Osteocyte (in vitro differentiated cells): ENCODE measurements around the gene VWF. TPM values are rescaled to one million over a fixed set of nuclear protein-coding genes. Genes with fewer than 3 reads are reported as not detected.
"Not testable (repeated sequence)": the region's sequence is repeated elsewhere in the genome, so short reads cannot be mapped to it uniquely, and the experiment has no call there.

ENCODE experiments used
- DNase-seq: peaks from one replicate; pipeline ENCODE4 v3.0.0; 2021; ENCODE audit warnings: mixed read lengths; ENCODE audit not compliant: unreplicated experiment; ENCODE audit errors: extremely low spot score
- H3K27ac Mint-ChIP-seq: one replicate; pipeline ENCODE4 v1.8.0; 2021; ENCODE audit warnings: mild to moderate bottlenecking, mixed read lengths; ENCODE audit not compliant: unreplicated experiment
- H3K27me3 Mint-ChIP-seq: one replicate; pipeline ENCODE4 v1.8.0; 2021; ENCODE audit warnings: mixed read lengths; ENCODE audit not compliant: unreplicated experiment
- H3K36me3 Mint-ChIP-seq: one replicate; pipeline ENCODE4 v1.8.0; 2021; ENCODE audit warnings: mixed read lengths; ENCODE audit not compliant: unreplicated experiment
- H3K4me1 Mint-ChIP-seq: one replicate; pipeline ENCODE4 v1.8.0; 2021; ENCODE audit warnings: mixed read lengths; ENCODE audit not compliant: unreplicated experiment
- H3K4me3 Mint-ChIP-seq: one replicate; pipeline ENCODE4 v1.8.0; 2021; ENCODE audit warnings: mild to moderate bottlenecking, moderate library complexity, mixed read lengths; ENCODE audit not compliant: unreplicated experiment
- H3K9me3 Mint-ChIP-seq: one replicate; pipeline ENCODE4 v1.8.0; 2021; ENCODE audit warnings: mixed read lengths; ENCODE audit not compliant: unreplicated experiment
- CTCF ChIP-seq: fragments of 200-600 bp; sonication (generic); IDR thresholded peaks from 2 replicates; pipeline ENCODE4 v1.5.0; 2021; ENCODE audit warnings: antibody characterized with exemption, mild to moderate bottlenecking, moderate library complexity
- total RNA-seq: library from RNA; stranded (reverse); gene quantifications from 2 replicates; pipeline ENCODE4 v1.2.1, GENCODE V29; 2021

Gene VWF
- total RNA-seq, 1 donor from 2014 or later, result 0.13 TPM

GRCh38 chr12:6154730-6155459 is 30.4 kb upstream of the VWF start:
- no peak for DNase-seq
- H3K36me3 Mint-ChIP-seq, result no peaks in the 10 kb centered on the region
- no peaks in the 10 kb centered on the region for H3K9me3 Mint-ChIP-seq
- H3K27me3 Mint-ChIP-seq, result no peaks in the 10 kb centered on the region
- no peak for TF ChIP-seq CTCF
- H3K4me1 Mint-ChIP-seq, result peaks cover 11% of the 10 kb centered on the region
- no peak overlapping the region for H3K4me3 Mint-ChIP-seq
- H3K27ac Mint-ChIP-seq, result no peak overlapping the region

- not testable (repeated sequence) for H3K4me3 Mint-ChIP-seq, H3K4me1 Mint-ChIP-seq, DNase-seq, H3K9me3 Mint-ChIP-seq, H3K27me3 Mint-ChIP-seq, H3K27ac Mint-ChIP-seq, H3K36me3 Mint-ChIP-seq
Measured at GRCh38 chr12:6148722-6149121, 24.3 kb upstream of the VWF start.

GRCh38 chr12:6148061-6148460 is 23.6 kb upstream of the VWF start:
- Mint-ChIP-seq H3K27ac (no peak overlapping the region), H3K36me3 (no peaks in the 10 kb centered on the region), H3K4me3 (no peak overlapping the region), H3K4me1 (no peaks in the 10 kb centered on the region), H3K27me3 (no peaks in the 10 kb centered on the region), H3K9me3 (no peaks in the 10 kb centered on the region)
- TF ChIP-seq CTCF, result no peak
- DNase-seq, result no peak

- no peak overlapping the region for H3K27ac Mint-ChIP-seq
- no peak overlapping the region for H3K4me3 Mint-ChIP-seq
- H3K4me1 Mint-ChIP-seq, result no peaks in the 10 kb centered on the region
- H3K36me3 Mint-ChIP-seq, result no peaks in the 10 kb centered on the region
- no peaks in the 10 kb centered on the region for H3K9me3 Mint-ChIP-seq
- no peak for DNase-seq
- no peaks in the 10 kb centered on the region for H3K27me3 Mint-ChIP-seq
- TF ChIP-seq CTCF, result no peak
Measured at GRCh38 chr12:6146951-6147350, 22.5 kb upstream of the VWF start.

- DNase-seq, result no peak
- Mint-ChIP-seq H3K4me1 (peaks cover 3% of the 10 kb centered on the region), H3K27ac (no peak overlapping the region), H3K36me3 (no peaks in the 10 kb centered on the region), H3K9me3 (no peaks in the 10 kb centered on the region), H3K27me3 (no peaks in the 10 kb centered on the region), H3K4me3 (no peak overlapping the region)
- TF ChIP-seq CTCF, result no peak
Measured at GRCh38 chr12:6146509-6146908, 22.0 kb upstream of the VWF start.

- DNase-seq, result no peak
- no peaks in the 10 kb centered on the region for H3K36me3 Mint-ChIP-seq
- peaks cover 12% of the 10 kb centered on the region for H3K4me1 Mint-ChIP-seq
- H3K9me3 Mint-ChIP-seq, result no peaks in the 10 kb centered on the region
- no peak overlapping the region for H3K27ac Mint-ChIP-seq
- no peak overlapping the region for H3K4me3 Mint-ChIP-seq
- no peaks in the 10 kb centered on the region for H3K27me3 Mint-ChIP-seq
- no peak for TF ChIP-seq CTCF
Measured at GRCh38 chr12:6145564-6145963, 21.1 kb upstream of the VWF start.
